Stimulated activated CD4-positive, alpha-beta T cell treated with anti-CD3 and anti-CD28 coated beads, TNF-alpha, amount 100 ng/mL, for 48 hours (primary cell): Measurements from ENCODE around the gene XRCC1.
"Not testable (repeated sequence)": the region's sequence is repeated elsewhere in the genome, so short reads cannot be mapped to it uniquely, and the experiment has no call there.

Source experiments
- DNase-seq, 3 donors: peaks; one replicate each; pipeline ENCODE4 v3.0.0-alpha.2; 2020; ENCODE audit warnings: low read depth in 3 of 3

Gene XRCC1

GRCh38 chr19:43546581-43546980, 28.7 kb downstream of the XRCC1 start:
- DNase-seq, result no peak

GRCh38 chr19:43545981-43546380, 29.3 kb downstream of the XRCC1 start:
- DNase-seq, result no peak

GRCh38 chr19:43545276-43545675, 30.1 kb downstream of the XRCC1 start:
- no peak for DNase-seq

GRCh38 chr19:43544077-43544476, 31.2 kb downstream of the XRCC1 start:
- no peak for DNase-seq

- no peak for DNase-seq
Observed at GRCh38 chr19:43541920-43542650, 33.2 kb downstream of the XRCC1 start.

- no peak for DNase-seq
Observed at GRCh38 chr19:43540381-43540780, 34.9 kb downstream of the XRCC1 start.

GRCh38 chr19:43538922-43539321, 36.4 kb downstream of the XRCC1 start:
- DNase-seq, result no peak

- DNase-seq, result peak in 1 of 3 donors; percentile 37
Observed at GRCh38 chr19:43534816-43535761, 40.2 kb downstream of the XRCC1 start.

GRCh38 chr19:43534305-43534815, 41.0 kb downstream of the XRCC1 start:
- DNase-seq, result no peak

GRCh38 chr19:43533546-43534304, 41.6 kb downstream of the XRCC1 start:
- peak; percentile 88 to 98 (median 97) for DNase-seq

- DNase-seq, result peak; percentile 68 to 87 (median 82)
Observed at GRCh38 chr19:43532962-43533545, 42.3 kb downstream of the XRCC1 start, which contains the start of gene ZNF575. TSS of gene ZNF575 (plus strand) at chr19:43533188. CDS start at chr19:43534423, 1,235 bp downstream.

- DNase-seq, result no peak
Observed at GRCh38 chr19:43532571-43532961, 42.8 kb downstream of the XRCC1 start.

GRCh38 chr19:43527860-43528622, 47.3 kb downstream of the XRCC1 start:
- no peak for DNase-seq

- peak; percentile 54 to 78 (median 61) for DNase-seq
Observed at GRCh38 chr19:43526884-43527859, 48.2 kb downstream of the XRCC1 start, which contains the start of gene ETHE1. TSS of gene ETHE1 (minus strand) at chr19:43527201. CDS start at chr19:43527177, 24 bp downstream.

GRCh38 chr19:43525836-43526771, 49.2 kb downstream of the XRCC1 start:
- DNase-seq, result no peak

- DNase-seq, result no peak
Observed at GRCh38 chr19:43524922-43525835, 50.1 kb downstream of the XRCC1 start.

GRCh38 chr19:43523696-43524095, 51.6 kb downstream of the XRCC1 start:
- DNase-seq, result not testable (repeated sequence)
